Subcutaneous abdominal adipose tissue (tissue), 5 donors: Measurements from ENCODE around the gene GRK3.
A peak's percentile ranks its signal among the peaks of the same experiment; 100 is the strongest.

Source experiments
- H3K27ac ChIP-seq: one replicate; pipeline ENCODE4 v1.7.0; 2013; ENCODE audit warnings: low read depth, mild to moderate bottlenecking, inconsistent platforms, low read length, moderate library complexity
- H3K27me3 ChIP-seq, 5 donors: one replicate each; pipeline ENCODE4 v1.7.0; 2013; ENCODE audit warnings: low read length in 5 of 5, inconsistent platforms in 1 of 5; ENCODE audit not compliant: control insufficient read depth in 5 of 5, insufficient read depth in 4 of 5
- H3K36me3 ChIP-seq, 5 donors: one replicate each; pipeline ENCODE4 v1.7.0; 2013; ENCODE audit warnings: low read length in 5 of 5; ENCODE audit not compliant: control insufficient read depth in 5 of 5, insufficient read depth in 5 of 5
- H3K4me1 ChIP-seq, 5 donors: one replicate each; pipeline ENCODE4 v1.7.0; 2013; ENCODE audit warnings: low read length in 5 of 5, mild to moderate bottlenecking in 3 of 5, moderate library complexity in 1 of 5; ENCODE audit not compliant: control insufficient read depth in 5 of 5, insufficient read depth in 5 of 5
- H3K4me3 ChIP-seq, 5 donors: one replicate each; pipeline ENCODE4 v1.7.0; 2013; ENCODE audit warnings: low read length in 5 of 5, low read depth in 1 of 5
- H3K9ac ChIP-seq, 5 donors: one replicate each; pipeline ENCODE4 v1.7.0; 2013; ENCODE audit warnings: low read length in 5 of 5, mild to moderate bottlenecking in 4 of 5, moderate library complexity in 3 of 5
- H3K9me3 ChIP-seq, 5 donors: one replicate each; pipeline ENCODE4 v1.7.0; 2013; ENCODE audit warnings: low read length in 5 of 5; ENCODE audit not compliant: control insufficient read depth in 5 of 5
- donor health status: healthy.
- donor health status: healthy.
- donor health status: healthy.
- donor health status: healthy.
- donor health status: healthy.

The GRK3 gene

DNA sequence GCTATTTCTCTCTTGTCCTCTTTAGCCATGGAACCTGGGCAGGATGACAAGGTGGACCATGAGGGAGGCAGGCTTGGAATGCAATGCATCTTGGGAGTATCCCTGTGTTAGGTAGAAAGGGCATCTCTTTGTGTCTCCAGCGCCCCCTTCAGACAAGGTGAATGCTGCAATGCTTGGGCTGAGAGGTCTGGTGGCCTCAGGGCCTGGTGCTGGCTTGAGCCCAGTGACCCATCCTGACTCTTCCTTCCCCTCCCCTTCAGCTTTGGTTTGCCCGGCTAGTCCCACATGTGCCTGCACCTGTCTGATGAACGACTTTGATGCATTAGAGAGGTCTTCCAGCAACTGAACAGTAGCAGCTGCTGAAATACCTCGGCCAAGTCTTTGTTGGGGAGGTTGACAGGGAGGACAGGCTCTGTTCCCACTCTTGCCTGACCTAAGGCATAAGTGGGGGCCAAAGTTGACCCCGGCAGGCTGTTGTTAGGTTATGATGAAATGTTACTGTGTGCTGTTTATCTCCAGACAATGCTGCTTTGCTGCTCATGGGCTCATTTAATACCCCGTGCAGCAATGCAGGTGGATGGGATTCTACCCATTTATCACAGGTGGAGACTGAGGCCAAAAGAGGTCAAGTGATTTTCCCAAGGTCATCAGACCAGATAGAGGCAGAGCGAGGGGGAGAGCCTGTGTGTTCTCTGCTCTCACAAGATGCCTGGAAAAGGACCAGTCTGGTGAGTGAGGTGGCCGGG, 200.0 kb downstream of the GRK3 start:
- Histone ChIP-seq H3K36me3 (no peaks in the 10 kb centered on the region), H3K27me3 (peaks cover 0 to 4% (median 0%) of the 10 kb centered on the region in 5 donors), H3K9me3 (peaks cover 6 to 22% (median 16%) of the 10 kb centered on the region in 5 donors), H3K27ac (no peak overlapping the region), H3K4me3 (no peak overlapping the region), H3K9ac (no peak overlapping the region), H3K4me1 (peaks cover 0 to 6% (median 3%) of the 10 kb centered on the region in 5 donors)

DNA sequence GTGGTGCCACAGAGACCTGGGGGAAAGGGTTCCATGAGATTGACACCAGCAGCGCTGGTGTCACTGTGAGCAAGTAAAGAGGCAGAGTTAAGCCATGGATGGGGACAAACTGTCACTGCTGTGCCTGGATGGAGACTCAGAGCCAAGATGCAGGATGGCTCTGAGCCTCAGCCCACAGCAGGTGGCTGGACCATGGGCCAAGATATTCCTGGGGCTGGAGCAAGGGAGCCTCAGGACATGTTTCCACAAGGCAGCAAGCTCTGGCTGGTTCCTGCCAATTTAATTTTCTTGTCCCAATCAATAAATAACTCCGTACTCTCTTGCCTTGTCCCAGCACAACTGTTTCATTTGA, 200.5 kb downstream of the GRK3 start:
- Histone ChIP-seq H3K9me3 (peaks cover 6 to 22% (median 16%) of the 10 kb centered on the region in 5 donors), H3K27me3 (peaks cover 0 to 4% (median 0%) of the 10 kb centered on the region in 5 donors), H3K4me3 (no peak overlapping the region), H3K4me1 (peaks cover 0 to 2% (median 0%) of the 10 kb centered on the region in 5 donors), H3K36me3 (no peaks in the 10 kb centered on the region), H3K27ac (no peak overlapping the region), H3K9ac (no peak overlapping the region)

DNA sequence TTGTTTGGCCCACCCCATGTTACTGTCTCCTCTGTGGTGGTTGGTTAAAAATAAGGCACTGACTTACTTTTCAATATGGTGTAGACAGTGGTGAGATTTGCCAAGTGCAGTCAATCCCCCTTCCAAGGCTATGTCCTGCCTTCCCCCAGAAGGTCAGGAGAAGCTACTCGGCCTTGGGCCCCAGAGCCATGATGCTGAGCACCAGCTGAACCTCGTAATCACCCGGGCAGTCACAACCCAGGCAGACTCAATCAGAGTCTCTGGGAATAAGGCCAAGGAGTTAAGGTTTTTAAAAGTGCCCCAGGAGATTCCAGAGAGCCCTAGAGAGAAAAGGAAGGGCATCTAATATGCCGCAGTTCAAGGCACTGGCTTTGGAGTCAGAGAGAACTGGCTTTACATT, 201.3 kb downstream of the GRK3 start:
- Histone ChIP-seq H3K27me3 (peaks cover 0 to 4% (median 0%) of the 10 kb centered on the region in 5 donors), H3K36me3 (no peaks in the 10 kb centered on the region), H3K27ac (no peak overlapping the region), H3K4me3 (no peak overlapping the region), H3K9ac (no peak overlapping the region), H3K4me1 (peaks cover 0 to 2% (median 0%) of the 10 kb centered on the region in 5 donors), H3K9me3 (peaks cover 6 to 22% (median 16%) of the 10 kb centered on the region in 5 donors)

DNA sequence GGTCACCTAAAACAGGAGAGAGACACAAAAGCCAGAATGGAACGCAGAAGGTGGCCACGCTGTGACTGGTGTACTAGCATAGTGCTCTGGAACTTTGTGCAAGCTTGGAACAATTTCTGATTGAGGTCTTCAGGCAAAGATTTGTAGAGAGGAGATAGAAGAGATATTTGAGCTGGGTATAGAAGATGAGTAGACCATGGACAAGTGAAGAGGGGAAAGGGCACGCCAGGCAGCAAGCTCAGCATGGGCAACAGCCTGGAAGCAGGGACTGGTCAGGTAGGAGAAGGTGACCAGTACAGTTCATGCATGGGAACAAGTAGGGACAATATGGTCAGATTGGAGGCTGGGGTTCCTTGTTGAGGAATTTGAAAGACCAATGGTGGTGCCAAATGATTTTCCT, 201.9 kb downstream of the GRK3 start:
- H3K27ac ChIP-seq, result no peak overlapping the region
- H3K36me3 ChIP-seq, result no peaks in the 10 kb centered on the region

DNA sequence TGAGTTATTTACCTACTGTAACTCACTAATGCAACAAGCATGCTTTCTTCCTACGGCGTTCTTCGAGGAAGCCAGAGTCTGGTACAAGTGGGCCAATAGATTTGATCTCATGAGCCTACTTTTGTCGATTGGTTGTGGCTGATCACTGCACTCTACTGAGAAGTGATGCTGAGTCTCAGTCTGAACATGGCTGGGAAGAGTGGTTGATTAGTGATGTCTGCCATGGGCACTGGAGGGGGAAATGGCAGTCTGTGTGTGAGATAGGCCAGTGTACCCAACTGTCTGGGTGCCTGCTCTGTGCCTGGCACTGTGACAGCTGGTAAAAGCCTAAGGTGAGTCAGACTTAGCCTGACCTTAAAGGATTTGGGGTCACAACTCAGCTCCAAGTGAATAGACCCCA, 205.9 kb downstream of the GRK3 start:
- Histone ChIP-seq H3K4me3 (no peak overlapping the region), H3K4me1 (peaks cover 0 to 2% (median 0%) of the 10 kb centered on the region in 5 donors), H3K9ac (no peak overlapping the region), H3K36me3 (no peaks in the 10 kb centered on the region), H3K9me3 (peaks cover 6 to 22% (median 16%) of the 10 kb centered on the region in 5 donors), H3K27me3 (peaks cover 0 to 4% (median 0%) of the 10 kb centered on the region in 5 donors), H3K27ac (no peak overlapping the region)

More for the DNA sequence above, 201.9 kb downstream of the GRK3 start:
- H3K9me3 ChIP-seq, result peaks cover 6 to 22% (median 16%) of the 10 kb centered on the region in 5 donors
- H3K9ac ChIP-seq, result no peak overlapping the region
- peaks cover 0 to 4% (median 0%) of the 10 kb centered on the region in 5 donors for H3K27me3 ChIP-seq
- no peak overlapping the region for H3K4me3 ChIP-seq
- H3K4me1 ChIP-seq, result no peaks in the 10 kb centered on the region

DNA sequence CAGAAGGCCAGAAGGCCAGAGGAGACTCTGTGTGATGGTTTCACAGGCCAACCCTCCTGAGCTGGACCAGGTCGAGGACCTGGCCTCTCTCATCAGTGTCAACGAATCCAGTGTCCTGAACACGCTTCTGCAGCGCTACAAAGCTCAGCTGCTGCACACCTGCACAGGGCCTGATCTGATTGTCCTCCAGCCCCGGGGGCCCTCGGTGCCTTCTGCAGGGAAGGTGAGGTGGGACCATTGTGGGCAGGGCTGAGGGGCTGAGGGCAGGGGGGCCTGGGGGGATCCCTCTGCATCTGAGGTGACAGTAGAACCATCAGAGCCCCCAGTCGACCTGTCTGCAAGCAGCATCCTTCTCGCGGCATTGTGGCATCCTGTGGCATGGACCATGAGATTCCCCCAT, 207.8 kb downstream of the GRK3 start:
- H3K9ac ChIP-seq, result no peak overlapping the region
- peaks cover 0 to 4% (median 0%) of the 10 kb centered on the region in 5 donors for H3K27me3 ChIP-seq
- no peaks in the 10 kb centered on the region for H3K36me3 ChIP-seq
- no peak overlapping the region for H3K4me3 ChIP-seq
- peaks cover 0 to 5% (median 2%) of the 10 kb centered on the region in 5 donors for H3K9me3 ChIP-seq
- no peak overlapping the region for H3K27ac ChIP-seq
- peaks cover 0 to 2% (median 0%) of the 10 kb centered on the region in 5 donors for H3K4me1 ChIP-seq

DNA sequence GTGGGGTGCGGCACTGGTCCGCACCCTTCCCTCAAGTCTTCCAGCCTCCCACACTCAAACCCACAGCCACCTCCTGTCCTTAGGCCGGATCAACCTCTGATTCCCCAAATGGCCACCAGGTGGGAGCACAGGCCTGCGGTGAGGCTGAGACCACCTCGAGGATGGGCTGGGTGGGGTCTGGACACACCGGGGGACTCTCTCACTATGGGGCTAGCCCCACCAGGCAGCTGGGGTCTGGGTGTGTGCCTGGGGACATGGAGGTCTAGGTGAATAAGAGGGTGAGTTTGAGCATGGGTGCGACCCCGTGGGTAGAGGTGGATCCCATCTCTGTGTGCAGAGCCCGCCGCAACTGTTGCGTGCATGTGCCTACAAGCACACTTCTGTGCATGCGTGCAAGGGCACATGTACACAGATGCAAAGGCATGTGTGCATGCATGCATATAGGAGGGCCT, 210.1 kb downstream of the GRK3 start:
- Histone ChIP-seq H3K4me1 (peaks cover 0 to 2% (median 0%) of the 10 kb centered on the region in 5 donors), H3K27me3 (no peaks in the 10 kb centered on the region), H3K9me3 (no peaks in the 10 kb centered on the region), H3K27ac (no peak overlapping the region), H3K36me3 (no peaks in the 10 kb centered on the region), H3K9ac (peak overlapping the region in 1 of 5 donors; percentile 41), H3K4me3 (no peak overlapping the region)

DNA sequence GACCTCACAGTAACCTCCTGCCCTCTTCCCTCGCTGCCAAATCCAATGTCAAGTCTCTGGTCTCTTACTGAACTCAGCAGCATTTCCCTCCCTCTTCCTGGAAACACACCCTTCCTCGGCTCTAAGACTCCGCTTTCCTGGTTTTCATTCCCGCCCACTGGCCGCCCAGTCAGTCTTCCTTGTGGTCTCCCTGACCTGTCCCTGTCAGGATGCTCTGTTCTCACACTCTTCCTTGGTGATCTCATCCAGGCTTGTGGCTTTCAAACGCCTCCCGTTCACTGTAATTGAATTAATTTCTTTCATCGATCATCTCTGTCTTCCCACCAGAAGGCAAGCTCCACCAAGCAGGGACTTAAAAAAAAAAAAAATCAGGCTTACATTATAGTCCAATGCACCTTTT, 211.1 kb downstream of the GRK3 start:
- no peak overlapping the region for H3K4me3 ChIP-seq
- H3K27ac ChIP-seq, result no peak overlapping the region
- no peaks in the 10 kb centered on the region for H3K36me3 ChIP-seq
- H3K9ac ChIP-seq, result peak overlapping the region in 1 of 5 donors; percentile 31
- H3K9me3 ChIP-seq, result no peaks in the 10 kb centered on the region
- H3K4me1 ChIP-seq, result peaks cover 0 to 2% (median 0%) of the 10 kb centered on the region in 5 donors
- H3K27me3 ChIP-seq, result no peaks in the 10 kb centered on the region

DNA sequence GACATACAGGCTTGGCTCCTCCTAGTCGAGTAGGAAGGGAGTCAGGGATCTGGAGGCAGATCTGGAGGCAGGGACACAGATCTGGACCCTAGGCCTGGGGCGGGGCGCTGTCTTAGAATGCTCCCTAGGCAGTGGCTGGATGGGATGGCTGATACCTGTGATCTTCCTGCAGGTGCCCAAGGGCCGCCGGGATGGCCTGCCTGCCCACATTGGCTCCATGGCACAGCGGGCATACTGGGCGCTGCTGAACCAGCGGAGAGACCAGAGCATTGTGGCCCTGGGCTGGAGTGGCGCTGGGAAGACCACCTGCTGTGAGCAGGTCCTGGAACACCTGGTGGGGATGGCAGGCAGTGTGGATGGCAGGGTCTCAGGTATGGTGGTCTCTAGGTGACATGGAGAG, 212.9 kb downstream of the GRK3 start:
- Histone ChIP-seq H3K4me1 (peaks cover 0 to 2% (median 0%) of the 10 kb centered on the region in 5 donors), H3K9me3 (no peaks in the 10 kb centered on the region), H3K9ac (no peak overlapping the region), H3K36me3 (no peaks in the 10 kb centered on the region), H3K27ac (no peak overlapping the region), H3K27me3 (no peaks in the 10 kb centered on the region), H3K4me3 (no peak overlapping the region)

DNA sequence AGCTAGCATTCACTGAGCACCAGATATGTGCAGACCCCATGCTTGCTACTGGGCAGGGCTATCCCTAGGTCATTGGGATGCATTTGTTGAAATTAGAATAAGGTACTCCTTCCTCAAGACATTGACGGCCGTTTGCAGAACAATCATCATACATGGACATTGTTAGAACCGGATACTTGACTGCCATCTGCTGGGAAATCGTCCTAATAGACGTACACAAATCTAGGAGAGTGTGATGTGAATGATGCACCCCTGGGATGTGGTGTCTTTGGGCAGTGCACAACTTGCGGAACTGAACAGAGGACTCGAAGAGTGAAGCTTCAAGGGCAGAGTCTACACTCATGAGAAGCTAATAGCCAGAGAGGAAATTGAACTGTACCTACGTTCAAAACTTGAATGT, 213.4 kb downstream of the GRK3 start:
- H3K9ac ChIP-seq, result no peak overlapping the region
- no peaks in the 10 kb centered on the region for H3K36me3 ChIP-seq
- no peaks in the 10 kb centered on the region for H3K27me3 ChIP-seq
- H3K9me3 ChIP-seq, result no peaks in the 10 kb centered on the region
- H3K27ac ChIP-seq, result no peak overlapping the region
- H3K4me3 ChIP-seq, result no peak overlapping the region
- H3K4me1 ChIP-seq, result peaks cover 0 to under 1% (median 0%) of the 10 kb centered on the region in 5 donors
